GM12878 (cell line): Measurements from ENCODE around the gene NPAS3.

Experiments used
- BCL11A ChIP-seq: IDR thresholded peaks from 2 replicates; pipeline ENCODE4 v1.6.1; 2011; ENCODE audit warnings: low read depth, low read length
- EGR1 ChIP-seq, 2 experiments: IDR thresholded peaks; 1 replicate in 1 of 2; 2 replicates in 1 of 2; pipeline ENCODE4 v1.6.1; 2011 to 2012; ENCODE audit warnings: low read depth in 2 of 2, low read length in 2 of 2, borderline replicate concordance in 1 of 2, mild to moderate bottlenecking in 1 of 2, moderate library complexity in 1 of 2
- EP300 ChIP-seq, 2 experiments: fragments of 150-350 bp in 1 of 2; IDR thresholded peaks; 2 replicates each; pipeline ENCODE4 v1.6.1; 2011 to 2012; ENCODE audit warnings: low read depth in 2 of 2, low read length in 2 of 2, borderline replicate concordance in 1 of 2, improper control_type of control experiment in 1 of 2, inconsistent platforms in 1 of 2; ENCODE audit not compliant: control insufficient read depth in 1 of 2
- EZH2 ChIP-seq: IDR thresholded peaks from 2 replicates; pipeline ENCODE4 v1.6.1; 2012; ENCODE audit warnings: low read depth, mild to moderate bottlenecking, control low read depth, inconsistent platforms, low read length, borderline replicate concordance; ENCODE audit not compliant: control insufficient read depth
- HDGF ChIP-seq: fragments of 450-650 bp; IDR thresholded peaks from 2 replicates; pipeline ENCODE4 v1.6.1; 2016; ENCODE audit warnings: antibody characterized with exemption
- MYB ChIP-seq: fragments of 150-350 bp; IDR thresholded peaks from 2 replicates; pipeline ENCODE4 v1.6.1; 2014; ENCODE audit warnings: mild to moderate bottlenecking, low read depth, low read length, borderline replicate concordance
- POLR2A ChIP-seq: IDR thresholded peaks from 2 replicates; pipeline ENCODE4 v1.6.1; 2011; ENCODE audit warnings: low read depth, mild to moderate bottlenecking, low read length
- SRF ChIP-seq, 2 experiments: IDR thresholded peaks; 2 replicates each; pipeline ENCODE4 v1.6.1; 2011; ENCODE audit warnings: low read depth in 2 of 2, low read length in 2 of 2, mild to moderate bottlenecking in 1 of 2, moderate library complexity in 1 of 2
- YY1 ChIP-seq: IDR thresholded peaks from 2 replicates; pipeline ENCODE4 v1.6.1; 2011; ENCODE audit warnings: low read depth, mild to moderate bottlenecking, low read length
- TF ChIP-seq, protein P1 (sequence below): IDR thresholded peaks from 2 replicates; pipeline ENCODE4 v1.6.1; 2011; ENCODE audit warnings: borderline replicate concordance, low read depth, mild to moderate bottlenecking, moderate library complexity, low read length; ENCODE audit not compliant: insufficient read depth, poor library complexity, severe bottlenecking
- TF ChIP-seq, protein P2 (sequence below), 3 experiments: IDR thresholded peaks in 2 of 3; conservative IDR thresholded peaks in 1 of 3; 2 replicates each; pipeline ENCODE4 v1.5.1; 2011; ENCODE audit warnings: low read depth in 3 of 3, low read length in 3 of 3, mild to moderate bottlenecking in 3 of 3, control low read depth in 2 of 3, moderate library complexity in 2 of 3, inconsistent platforms in 1 of 3, mixed read lengths in 1 of 3; ENCODE audit not compliant: control insufficient read depth in 2 of 3, insufficient read depth in 1 of 3; ENCODE audit errors: extremely low read depth in 1 of 3
- TF ChIP-seq, protein P3 (sequence below): IDR thresholded peaks from 2 replicates; pipeline ENCODE4 v1.6.1; 2011; ENCODE audit warnings: low read depth, low read length, improper control_type of control experiment, borderline replicate concordance

DNA sequence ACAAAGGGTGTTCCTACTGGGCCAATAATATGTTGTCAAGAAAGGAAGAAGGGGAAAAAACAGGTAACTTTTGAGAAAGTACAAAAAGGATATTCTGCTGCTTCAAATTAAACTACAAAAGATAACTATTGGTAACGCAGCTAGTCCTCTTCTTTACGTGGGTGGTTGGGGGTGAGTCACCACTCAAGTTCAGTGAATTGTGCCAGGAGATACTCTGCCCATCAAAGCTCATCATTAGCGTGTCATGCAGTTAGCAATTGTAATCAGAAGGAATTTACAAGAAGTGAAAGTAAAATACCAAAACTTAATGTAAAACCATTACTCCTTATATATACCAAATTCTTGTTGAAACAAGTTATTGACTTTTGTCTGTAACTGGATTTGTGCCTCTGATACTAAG lies 342.0 kb downstream of the NPAS3 start:
- no peak for TF ChIP-seq YY1
- TF ChIP-seq, protein P1, sequence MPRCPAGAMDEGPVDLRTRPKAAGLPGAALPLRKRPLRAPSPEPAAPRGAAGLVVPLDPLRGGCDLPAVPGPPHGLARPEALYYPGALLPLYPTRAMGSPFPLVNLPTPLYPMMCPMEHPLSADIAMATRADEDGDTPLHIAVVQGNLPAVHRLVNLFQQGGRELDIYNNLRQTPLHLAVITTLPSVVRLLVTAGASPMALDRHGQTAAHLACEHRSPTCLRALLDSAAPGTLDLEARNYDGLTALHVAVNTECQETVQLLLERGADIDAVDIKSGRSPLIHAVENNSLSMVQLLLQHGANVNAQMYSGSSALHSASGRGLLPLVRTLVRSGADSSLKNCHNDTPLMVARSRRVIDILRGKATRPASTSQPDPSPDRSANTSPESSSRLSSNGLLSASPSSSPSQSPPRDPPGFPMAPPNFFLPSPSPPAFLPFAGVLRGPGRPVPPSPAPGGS = no peak
- TF ChIP-seq EZH2 = no peak
- TF ChIP-seq, protein P2, sequence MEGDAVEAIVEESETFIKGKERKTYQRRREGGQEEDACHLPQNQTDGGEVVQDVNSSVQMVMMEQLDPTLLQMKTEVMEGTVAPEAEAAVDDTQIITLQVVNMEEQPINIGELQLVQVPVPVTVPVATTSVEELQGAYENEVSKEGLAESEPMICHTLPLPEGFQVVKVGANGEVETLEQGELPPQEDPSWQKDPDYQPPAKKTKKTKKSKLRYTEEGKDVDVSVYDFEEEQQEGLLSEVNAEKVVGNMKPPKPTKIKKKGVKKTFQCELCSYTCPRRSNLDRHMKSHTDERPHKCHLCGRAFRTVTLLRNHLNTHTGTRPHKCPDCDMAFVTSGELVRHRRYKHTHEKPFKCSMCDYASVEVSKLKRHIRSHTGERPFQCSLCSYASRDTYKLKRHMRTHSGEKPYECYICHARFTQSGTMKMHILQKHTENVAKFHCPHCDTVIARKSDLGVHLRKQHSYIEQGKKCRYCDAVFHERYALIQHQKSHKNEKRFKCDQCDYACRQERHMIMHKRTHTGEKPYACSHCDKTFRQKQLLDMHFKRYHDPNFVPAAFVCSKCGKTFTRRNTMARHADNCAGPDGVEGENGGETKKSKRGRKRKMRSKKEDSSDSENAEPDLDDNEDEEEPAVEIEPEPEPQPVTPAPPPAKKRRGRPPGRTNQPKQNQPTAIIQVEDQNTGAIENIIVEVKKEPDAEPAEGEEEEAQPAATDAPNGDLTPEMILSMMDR (IDR thresholded peaks at IDR 0.05 in 2 of 3, conservative IDR thresholded peaks at IDR 0.05 in 1 of 3; ENCODE audit: control insufficient read depth in 2 of 3, extremely low read depth in 1 of 3, insufficient read depth in 1 of 3, low read depth in 3 of 3, low read length in 3 of 3) = no peak
- no peak for TF ChIP-seq EP300 (IDR thresholded peaks at IDR 0.05; ENCODE audit: borderline replicate concordance in 1 of 2, control insufficient read depth in 1 of 2, low read depth in 2 of 2, low read length in 2 of 2)
- no peak for TF ChIP-seq MYB
- TF ChIP-seq EGR1 (IDR thresholded peaks at IDR 0.05; ENCODE audit: borderline replicate concordance in 1 of 2, low read depth in 2 of 2, low read length in 2 of 2) = no peak
- TF ChIP-seq HDGF = no peak
- TF ChIP-seq BCL11A = no peak
- no peak for TF ChIP-seq SRF (IDR thresholded peaks at IDR 0.05; ENCODE audit: low read depth in 2 of 2, low read length in 2 of 2)
- no peak for TF ChIP-seq POLR2A
- TF ChIP-seq, protein P3, sequence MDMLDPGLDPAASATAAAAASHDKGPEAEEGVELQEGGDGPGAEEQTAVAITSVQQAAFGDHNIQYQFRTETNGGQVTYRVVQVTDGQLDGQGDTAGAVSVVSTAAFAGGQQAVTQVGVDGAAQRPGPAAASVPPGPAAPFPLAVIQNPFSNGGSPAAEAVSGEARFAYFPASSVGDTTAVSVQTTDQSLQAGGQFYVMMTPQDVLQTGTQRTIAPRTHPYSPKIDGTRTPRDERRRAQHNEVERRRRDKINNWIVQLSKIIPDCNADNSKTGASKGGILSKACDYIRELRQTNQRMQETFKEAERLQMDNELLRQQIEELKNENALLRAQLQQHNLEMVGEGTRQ = no peak
